Sigmoid colon (tissue), 4 donors: ENCODE results near the gene NT5C1B.
"Not testable (repeated sequence)": the region's sequence is repeated elsewhere in the genome, so short reads cannot be mapped to it uniquely, and the experiment has no call there.

Experiments
- CTCF ChIP-seq, 4 experiments: fragments of 450-650 bp in 3 of 4; fragments of 200-600 bp in 1 of 4; IDR thresholded peaks; one replicate each; pipeline ENCODE4 v1.5.1; 2016 to 2019; ENCODE audit warnings: antibody characterized with exemption in 4 of 4, mild to moderate bottlenecking in 3 of 4, moderate library complexity in 2 of 4
- EP300 ChIP-seq, 4 donors: sonication (generic); formaldehyde crosslinking; IDR thresholded peaks; one replicate each; pipeline ENCODE4 v1.6.1; 2017; ENCODE audit warnings: antibody characterized with exemption in 4 of 4
- POLR2A ChIP-seq, 2 donors: fragments of 450-650 bp; IDR thresholded peaks; one replicate each; pipeline ENCODE4 v1.6.1; 2016; ENCODE audit warnings: antibody characterized with exemption in 2 of 2, mild to moderate bottlenecking in 2 of 2, moderate library complexity in 2 of 2
- POLR2AphosphoS5 ChIP-seq, 4 donors: sonication (generic); formaldehyde crosslinking; IDR thresholded peaks; one replicate each; pipeline ENCODE4 v1.6.1; 2017; ENCODE audit warnings: antibody characterized with exemption in 4 of 4

DNA sequence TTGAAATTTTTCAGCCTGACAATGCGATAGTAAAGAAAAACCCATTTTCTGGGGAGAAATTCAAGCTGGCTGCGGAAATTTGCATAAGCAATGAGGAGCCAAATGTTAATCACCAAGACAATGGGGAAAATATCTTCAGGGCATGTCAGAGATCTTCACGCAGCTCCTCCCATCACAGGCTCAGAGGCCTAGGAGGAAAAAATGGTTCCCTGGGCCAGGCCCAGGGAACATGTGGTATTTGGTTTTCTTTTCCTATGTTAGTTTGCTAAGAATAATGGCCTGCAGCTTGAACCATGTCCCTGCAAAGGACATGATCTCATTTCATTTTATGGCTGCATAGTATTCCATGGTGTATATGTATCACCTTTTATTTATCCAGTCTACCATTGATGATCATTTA lies 43.3 kb upstream of the NT5C1B start:
- TF ChIP-seq CTCF, POLR2A, POLR2AphosphoS5, EP300 (IDR thresholded peaks at IDR 0.05): not testable (repeated sequence)
